Upper lobe of left lung (tissue), 4 donors: Measurements from ENCODE around the gene CALR3.

Experiments
- EP300 ChIP-seq, 4 donors: sonication (generic); formaldehyde crosslinking; IDR thresholded peaks; one replicate each; pipeline ENCODE4 v1.5.1; 2017; ENCODE audit warnings: antibody characterized with exemption in 4 of 4, control low read depth in 2 of 4
- POLR2A ChIP-seq, 4 donors: fragments of 450-650 bp; IDR thresholded peaks; one replicate each; pipeline ENCODE4 v1.5.1; 2016 to 2017; ENCODE audit warnings: antibody characterized with exemption in 4 of 4, mild to moderate bottlenecking in 2 of 4
- POLR2AphosphoS5 ChIP-seq, 2 donors: sonication (generic); formaldehyde crosslinking; IDR thresholded peaks; one replicate each; pipeline ENCODE4 v1.5.1; 2017; ENCODE audit warnings: antibody characterized with exemption in 2 of 2
- TF ChIP-seq, protein P1 (sequence below), 6 experiments: fragments of 450-650 bp in 4 of 6; fragments of 200-600 bp in 2 of 6; sonication (generic) in 2 of 6; IDR thresholded peaks; one replicate each; pipeline ENCODE4 v1.5.1; 2016 to 2019; ENCODE audit warnings: antibody characterized with exemption in 6 of 6

DNA sequence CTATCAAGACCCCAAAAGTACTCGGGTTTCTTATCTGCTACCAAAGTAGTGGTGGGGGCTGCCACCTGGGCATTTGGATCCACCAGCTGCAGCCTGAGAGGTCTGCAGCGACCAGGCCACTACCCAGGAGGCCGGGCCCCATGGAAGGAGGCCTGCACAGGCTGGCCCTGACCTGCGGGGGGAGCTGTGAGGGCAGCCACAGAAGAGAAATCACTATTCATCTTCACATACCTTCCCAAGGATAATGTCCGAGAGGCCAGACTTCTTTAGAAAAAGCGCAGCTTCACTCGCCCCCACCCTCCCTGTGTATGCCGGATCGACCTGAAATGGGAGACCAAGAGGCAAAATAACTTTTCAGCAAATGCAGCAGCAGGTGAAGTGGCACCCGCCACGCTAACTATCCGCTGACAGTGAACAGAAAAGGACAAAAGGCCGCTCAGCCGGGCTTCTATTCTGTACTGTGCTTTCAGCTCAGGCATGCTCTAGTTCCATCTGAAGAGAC, 54.3 kb downstream of the CALR3 start:
- TF ChIP-seq, protein P1, sequence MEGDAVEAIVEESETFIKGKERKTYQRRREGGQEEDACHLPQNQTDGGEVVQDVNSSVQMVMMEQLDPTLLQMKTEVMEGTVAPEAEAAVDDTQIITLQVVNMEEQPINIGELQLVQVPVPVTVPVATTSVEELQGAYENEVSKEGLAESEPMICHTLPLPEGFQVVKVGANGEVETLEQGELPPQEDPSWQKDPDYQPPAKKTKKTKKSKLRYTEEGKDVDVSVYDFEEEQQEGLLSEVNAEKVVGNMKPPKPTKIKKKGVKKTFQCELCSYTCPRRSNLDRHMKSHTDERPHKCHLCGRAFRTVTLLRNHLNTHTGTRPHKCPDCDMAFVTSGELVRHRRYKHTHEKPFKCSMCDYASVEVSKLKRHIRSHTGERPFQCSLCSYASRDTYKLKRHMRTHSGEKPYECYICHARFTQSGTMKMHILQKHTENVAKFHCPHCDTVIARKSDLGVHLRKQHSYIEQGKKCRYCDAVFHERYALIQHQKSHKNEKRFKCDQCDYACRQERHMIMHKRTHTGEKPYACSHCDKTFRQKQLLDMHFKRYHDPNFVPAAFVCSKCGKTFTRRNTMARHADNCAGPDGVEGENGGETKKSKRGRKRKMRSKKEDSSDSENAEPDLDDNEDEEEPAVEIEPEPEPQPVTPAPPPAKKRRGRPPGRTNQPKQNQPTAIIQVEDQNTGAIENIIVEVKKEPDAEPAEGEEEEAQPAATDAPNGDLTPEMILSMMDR (IDR thresholded peaks at IDR 0.05): peak in 5 of 6 experiments; percentile 19 to 48 (median 34)
- TF ChIP-seq EP300 (IDR thresholded peaks at IDR 0.05): no peak
- TF ChIP-seq POLR2A (IDR thresholded peaks at IDR 0.05): no peak
- no peak for TF ChIP-seq POLR2AphosphoS5 (IDR thresholded peaks at IDR 0.05)
